Kidney epithelial cell (primary cell): ENCODE results near the gene TMED10. TPM values are rescaled to one million over a fixed set of nuclear protein-coding genes. Genes with fewer than 3 reads are reported as not detected.

Source experiments
- DNase-seq: peaks from one replicate; pipeline ENCODE4 v3.0.0-alpha.2; 2010; ENCODE audit warnings: low read depth
- H3K27me3 ChIP-seq: 2 replicates; pipeline ENCODE4 v1.6.0; 2011; ENCODE audit warnings: low read length; ENCODE audit not compliant: control insufficient read depth, insufficient read depth
- H3K36me3 ChIP-seq: 2 replicates; pipeline ENCODE4 v1.5.1; 2011; ENCODE audit warnings: low read length; ENCODE audit not compliant: control insufficient read depth, insufficient read depth
- H3K4me3 ChIP-seq: 2 replicates; pipeline ENCODE4 v1.5.1; 2011; ENCODE audit warnings: low read depth, mild to moderate bottlenecking, control low read depth, low read length
- CTCF ChIP-seq: IDR thresholded peaks from 2 replicates; pipeline ENCODE4 v1.5.1; 2011; ENCODE audit warnings: mild to moderate bottlenecking, moderate library complexity, low read length, control low read depth, inconsistent platforms; ENCODE audit not compliant: insufficient read depth, poor library complexity, severe bottlenecking
- total RNA-seq: library from RNA; depleted of rRNA; stranded (reverse); fragments of >200 nt; gene quantifications from 2 replicates; pipeline ENCODE4 v1.2.3, GENCODE V29; 2015

The TMED10 gene
- total RNA-seq, 1 donor from 2014 or later: 309 TPM

GRCh38 chr14:75144944-75145343 is 31.5 kb downstream of the TMED10 start:
- no peak overlapping the region for H3K4me3 ChIP-seq
- DNase-seq: no peak
- no peak for TF ChIP-seq CTCF
- H3K36me3 ChIP-seq: no peaks in the 10 kb centered on the region
- no peaks in the 10 kb centered on the region for H3K27me3 ChIP-seq

- no peak for TF ChIP-seq CTCF
- Histone ChIP-seq H3K4me3 (no peak overlapping the region), H3K27me3 (no peaks in the 10 kb centered on the region), H3K36me3 (no peaks in the 10 kb centered on the region)
- no peak for DNase-seq
Observed at GRCh38 chr14:75143761-75144527, 32.5 kb downstream of the TMED10 start.

GRCh38 chr14:75142494-75142893 is 33.9 kb downstream of the TMED10 start:
- no peaks in the 10 kb centered on the region for H3K27me3 ChIP-seq
- no peak overlapping the region for H3K4me3 ChIP-seq
- H3K36me3 ChIP-seq: no peaks in the 10 kb centered on the region
- no peak for TF ChIP-seq CTCF
- no peak for DNase-seq

GRCh38 chr14:75141967-75142366 is 34.4 kb downstream of the TMED10 start:
- no peaks in the 10 kb centered on the region for H3K27me3 ChIP-seq
- no peaks in the 10 kb centered on the region for H3K36me3 ChIP-seq
- H3K4me3 ChIP-seq: no peak overlapping the region
- no peak for DNase-seq
- peak; percentile 57 for TF ChIP-seq CTCF

- Histone ChIP-seq H3K4me3 (no peak overlapping the region), H3K27me3 (no peaks in the 10 kb centered on the region), H3K36me3 (no peaks in the 10 kb centered on the region)
- no peak for DNase-seq
- no peak for TF ChIP-seq CTCF
Observed at GRCh38 chr14:75141062-75141461, 35.4 kb downstream of the TMED10 start.

DNA sequence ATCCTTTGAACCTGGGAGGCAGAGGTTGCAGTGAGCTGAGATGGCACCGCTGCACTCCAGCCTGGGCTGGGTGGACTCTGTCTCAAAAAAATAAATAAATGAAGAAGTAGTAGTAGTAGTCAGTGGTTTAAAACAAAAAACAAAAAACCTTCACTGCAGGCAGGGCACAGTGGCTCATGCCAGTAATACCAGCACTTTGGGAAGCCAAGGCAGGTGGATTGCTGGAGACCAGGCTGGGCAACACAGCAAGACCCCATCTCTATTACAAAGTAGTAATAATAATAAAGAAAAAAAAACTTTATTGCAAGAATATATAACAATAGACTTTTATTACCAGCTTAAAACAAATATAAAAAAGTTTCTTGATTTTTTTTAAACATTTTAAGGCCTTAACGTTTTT is 35.8 kb downstream of the TMED10 start:
- DNase-seq: no peak
- H3K27me3 ChIP-seq: no peaks in the 10 kb centered on the region
- H3K36me3 ChIP-seq: no peaks in the 10 kb centered on the region
- H3K4me3 ChIP-seq: no peak overlapping the region
- TF ChIP-seq CTCF: no peak
